ENCODE measurements around the gene CXCL17.
"Not testable (repeated sequence)": the region's sequence is repeated elsewhere in the genome, so short reads cannot be mapped to it uniquely, and the experiment has no call there.

- TF ChIP-seq CTCF (IDR thresholded peaks at IDR 0.05; ENCODE audit: low read depth, low read length); EZH2phosphoT487 (IDR thresholded peaks at IDR 0.05; ENCODE audit: low read depth): not testable (repeated sequence)
Observed at GRCh38 chr19:42461231-42461630, 18.5 kb upstream of the CXCL17 start.
